Heart left ventricle (tissue), 13 donors: ENCODE measurements around the gene ABLIM1.

ENCODE experiments used
- POLR2A ChIP-seq, 2 donors: fragments of 450-650 bp; IDR thresholded peaks; one replicate each; pipeline ENCODE4 v1.6.1; 2017; ENCODE audit warnings: antibody characterized with exemption in 2 of 2, mild to moderate bottlenecking in 2 of 2, moderate library complexity in 2 of 2
- TF ChIP-seq, protein P1 (sequence below), 12 donors: fragments of 200-600 bp; sonication (generic) in 4 of 12; IDR thresholded peaks; one replicate each; pipeline versions ENCODE4 v1.5.0 to v1.8.0; 2018 to 2022; ENCODE audit warnings: antibody characterized with exemption in 12 of 12, mild to moderate bottlenecking in 5 of 12
- donor health status: ischemic (EF 13 %, LVEDD 7.1; RV severe dilation, severe dysfunction).
- donor health status: DM: no; HTN: yes; CAD: no.
- donor health status: DM: no; HTN: no; CAD: no.
- donor health status: ischemic (EF 25% LVEDD 6.9; RV normal size, moderate dysfunction).
- donor health status: ischemic (EF 25% LVEDD 5.7; RV mildly dilated, moderate dysfunction).
- donor health status: ischemic (EF 35%, LVEDD 5.7; RV mildly dilated, moderate dysfunction).
- donor health status: nonischemic (EF 11% LVEDD 7.7; RV severe dilation, severe dysfunction).
- donor health status: DM: yes; HTN: yes; CAD: no.
- donor health status: PGD.
- donor health status: ischemic (EF 29% LVEDD 5.4; RV normal size, mild dysfunction).
- donor health status: nonischemic (EF 23%, LVEDD 6.1; RV moderate dilation, normal function).

DNA sequence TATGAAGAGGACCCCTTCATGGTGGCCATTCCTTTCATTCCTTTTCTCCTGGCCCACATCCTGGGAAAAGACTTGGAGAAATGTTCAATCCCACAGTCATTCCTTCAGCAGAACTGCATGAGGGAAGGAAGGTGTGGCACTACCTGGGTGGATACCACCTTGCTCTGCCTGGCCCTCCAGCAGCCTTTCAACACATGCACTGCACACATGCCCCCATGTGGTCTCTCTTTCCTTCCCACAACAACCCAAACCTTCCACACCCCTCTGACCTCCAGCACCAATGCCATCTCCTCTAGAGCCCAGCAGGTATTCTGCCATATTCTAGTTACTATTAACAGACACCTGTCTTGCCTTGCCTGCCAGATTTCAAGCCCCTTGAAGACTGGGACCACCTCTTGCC lies 213.3 kb downstream of the ABLIM1 start:
- TF ChIP-seq, protein P1, sequence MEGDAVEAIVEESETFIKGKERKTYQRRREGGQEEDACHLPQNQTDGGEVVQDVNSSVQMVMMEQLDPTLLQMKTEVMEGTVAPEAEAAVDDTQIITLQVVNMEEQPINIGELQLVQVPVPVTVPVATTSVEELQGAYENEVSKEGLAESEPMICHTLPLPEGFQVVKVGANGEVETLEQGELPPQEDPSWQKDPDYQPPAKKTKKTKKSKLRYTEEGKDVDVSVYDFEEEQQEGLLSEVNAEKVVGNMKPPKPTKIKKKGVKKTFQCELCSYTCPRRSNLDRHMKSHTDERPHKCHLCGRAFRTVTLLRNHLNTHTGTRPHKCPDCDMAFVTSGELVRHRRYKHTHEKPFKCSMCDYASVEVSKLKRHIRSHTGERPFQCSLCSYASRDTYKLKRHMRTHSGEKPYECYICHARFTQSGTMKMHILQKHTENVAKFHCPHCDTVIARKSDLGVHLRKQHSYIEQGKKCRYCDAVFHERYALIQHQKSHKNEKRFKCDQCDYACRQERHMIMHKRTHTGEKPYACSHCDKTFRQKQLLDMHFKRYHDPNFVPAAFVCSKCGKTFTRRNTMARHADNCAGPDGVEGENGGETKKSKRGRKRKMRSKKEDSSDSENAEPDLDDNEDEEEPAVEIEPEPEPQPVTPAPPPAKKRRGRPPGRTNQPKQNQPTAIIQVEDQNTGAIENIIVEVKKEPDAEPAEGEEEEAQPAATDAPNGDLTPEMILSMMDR (IDR thresholded peaks at IDR 0.05), result no peak
- TF ChIP-seq POLR2A (IDR thresholded peaks at IDR 0.05), result no peak
